ENCODE data around the gene TIMM10B.
"Not testable (repeated sequence)": the region's sequence is repeated elsewhere in the genome, so short reads cannot be mapped to it uniquely, and the experiment has no call there.

TIMM10B gene

DNA sequence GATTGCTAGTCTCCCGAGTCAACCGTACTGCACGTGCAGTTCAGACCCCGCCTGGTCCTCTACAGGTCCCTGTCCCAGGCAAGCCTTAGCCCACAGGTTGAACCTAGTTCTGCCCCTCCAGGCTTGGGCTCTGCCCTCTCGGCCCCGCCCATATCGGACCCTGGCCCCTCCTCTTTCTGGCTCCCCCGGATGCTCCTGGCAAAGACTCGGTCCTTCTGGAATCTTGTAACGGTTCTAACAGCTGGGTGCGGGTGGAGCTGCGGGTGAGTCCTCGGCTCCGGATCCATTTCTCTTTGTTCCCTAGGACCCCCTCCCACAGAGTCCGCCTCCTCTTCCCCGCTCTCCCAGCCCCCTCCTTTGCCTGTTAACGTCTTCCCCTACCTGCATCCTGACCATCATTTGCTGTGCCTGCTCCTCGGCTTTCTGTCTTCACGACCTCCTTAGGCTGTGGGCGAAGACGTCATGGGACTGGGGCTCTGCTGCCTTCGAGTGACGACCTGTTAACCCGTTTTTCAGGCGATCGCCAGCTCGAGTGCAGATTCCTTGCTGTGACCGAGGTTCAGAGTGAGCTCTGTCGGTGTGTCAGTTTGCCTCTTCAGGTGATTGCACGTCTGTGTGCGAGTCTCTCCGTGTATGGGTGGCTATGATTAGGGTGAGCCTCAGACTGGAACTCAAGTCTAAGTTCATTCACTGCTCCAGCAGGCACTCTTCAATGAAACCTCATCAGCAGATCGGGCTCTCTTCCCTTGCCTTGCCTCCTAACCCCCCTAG, 16.0 kb downstream of the TIMM10B start, which contains the start of gene DNHD1:
Gene DNHD1 (plus strand): TSS at position 212 of the 771 bp plus-strand sequence. CDS start 936 bp downstream, outside the sequence.
- Histone ChIP-seq H3K27ac (ENCODE audit: low read depth, low read length) (peak within 1 kb of the TSS; percentile 65), H3K27me3 (ENCODE audit: control insufficient read depth, insufficient read depth, low read length) (no peaks in the 10 kb centered on the region), H3K4me3 (ENCODE audit: low read length) (peak within 1 kb of the TSS; percentile 47), H3K36me3 (ENCODE audit: control insufficient read depth, insufficient read depth, low read length) (no peaks in the 10 kb centered on the region), H3K4me1 (ENCODE audit: control insufficient read depth, insufficient read depth, low read length) (peaks cover 10% of the 10 kb centered on the region), H3K9ac (ENCODE audit: low read length) (no peak within 1 kb of the TSS)

GRCh38 chr11:6498121-6498520, 16.8 kb downstream of the TIMM10B start:
- H3K36me3 ChIP-seq (ENCODE audit: control insufficient read depth, insufficient read depth, low read length) = no peaks in the 10 kb centered on the region
- no peak overlapping the region for H3K9ac ChIP-seq (ENCODE audit: low read length)
- no peak overlapping the region for H3K4me3 ChIP-seq (ENCODE audit: low read length)
- peak overlapping the region; percentile 65 for H3K27ac ChIP-seq (ENCODE audit: low read depth, low read length)
- no peaks in the 10 kb centered on the region for H3K27me3 ChIP-seq (ENCODE audit: control insufficient read depth, insufficient read depth, low read length)
- H3K4me1 ChIP-seq (ENCODE audit: control insufficient read depth, insufficient read depth, low read length) = peaks cover 10% of the 10 kb centered on the region

DNA sequence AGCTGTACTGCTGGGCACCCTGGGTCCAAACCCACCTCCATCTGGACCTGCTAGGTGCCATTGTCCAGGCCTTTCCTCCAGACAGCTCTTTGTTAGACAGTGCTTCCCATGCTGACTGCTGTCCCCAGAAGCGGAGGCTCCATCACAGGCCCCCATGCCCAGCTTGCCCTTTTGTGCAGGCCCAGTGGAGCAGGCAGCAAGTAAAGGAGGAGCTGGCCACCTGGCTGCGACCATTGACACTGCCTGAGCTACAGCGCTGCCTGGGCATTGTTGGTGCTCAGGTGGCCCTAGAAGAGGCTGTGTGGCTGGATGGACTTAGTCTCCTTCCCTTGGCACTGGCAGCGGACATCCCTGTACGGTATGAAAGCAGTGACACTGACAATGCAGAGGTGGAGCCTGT, 17.2 kb downstream of the TIMM10B start:
- Histone ChIP-seq H3K4me3 (ENCODE audit: low read length) (no peak overlapping the region), H3K36me3 (ENCODE audit: control insufficient read depth, insufficient read depth, low read length) (no peaks in the 10 kb centered on the region), H3K4me1 (ENCODE audit: control insufficient read depth, insufficient read depth, low read length) (peaks cover 10% of the 10 kb centered on the region), H3K27me3 (ENCODE audit: control insufficient read depth, insufficient read depth, low read length) (no peaks in the 10 kb centered on the region), H3K27ac (ENCODE audit: low read depth, low read length) (no peak overlapping the region), H3K9ac (ENCODE audit: low read length) (no peak overlapping the region)

- H3K36me3 ChIP-seq (ENCODE audit: control insufficient read depth, insufficient read depth, low read length) = no peaks in the 10 kb centered on the region
- no peak overlapping the region for H3K27ac ChIP-seq (ENCODE audit: low read depth, low read length)
- H3K9ac ChIP-seq (ENCODE audit: low read length) = no peak overlapping the region
- H3K4me1 ChIP-seq (ENCODE audit: control insufficient read depth, insufficient read depth, low read length) = peaks cover 9% of the 10 kb centered on the region
- H3K4me3 ChIP-seq (ENCODE audit: low read length) = no peak overlapping the region
- no peaks in the 10 kb centered on the region for H3K27me3 ChIP-seq (ENCODE audit: control insufficient read depth, insufficient read depth, low read length)
These were observed 21.1 kb downstream of the TIMM10B start for GRCh38 chr11:6502382-6502781.

DNA sequence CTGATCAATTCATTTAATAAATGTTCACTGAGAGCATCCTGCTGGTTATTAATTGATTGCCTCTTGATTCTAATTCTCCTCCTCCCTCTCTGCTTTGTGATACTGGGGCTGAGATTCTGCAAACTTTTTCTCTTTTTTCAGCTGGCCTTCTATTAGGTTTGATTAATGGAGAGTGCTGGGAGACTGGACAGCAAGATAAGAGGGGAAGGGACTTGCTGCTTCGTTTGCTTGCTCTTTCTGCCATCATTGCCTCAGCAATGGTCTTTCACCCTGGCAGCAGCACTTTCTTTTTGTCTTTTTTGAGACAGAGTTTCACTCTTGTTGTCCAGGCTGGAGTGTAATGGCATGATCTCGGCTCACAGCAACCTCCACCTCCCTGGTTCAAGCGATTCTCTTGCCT, 22.9 kb downstream of the TIMM10B start:
- Histone ChIP-seq H3K4me1 (ENCODE audit: control insufficient read depth, insufficient read depth, low read length) (no peaks in the 10 kb centered on the region), H3K27ac (ENCODE audit: low read depth, low read length) (no peak overlapping the region), H3K36me3 (ENCODE audit: control insufficient read depth, insufficient read depth, low read length) (no peaks in the 10 kb centered on the region), H3K9ac (ENCODE audit: low read length) (no peak overlapping the region), H3K4me3 (ENCODE audit: low read length) (no peak overlapping the region), H3K27me3 (ENCODE audit: control insufficient read depth, insufficient read depth, low read length) (no peaks in the 10 kb centered on the region)

DNA sequence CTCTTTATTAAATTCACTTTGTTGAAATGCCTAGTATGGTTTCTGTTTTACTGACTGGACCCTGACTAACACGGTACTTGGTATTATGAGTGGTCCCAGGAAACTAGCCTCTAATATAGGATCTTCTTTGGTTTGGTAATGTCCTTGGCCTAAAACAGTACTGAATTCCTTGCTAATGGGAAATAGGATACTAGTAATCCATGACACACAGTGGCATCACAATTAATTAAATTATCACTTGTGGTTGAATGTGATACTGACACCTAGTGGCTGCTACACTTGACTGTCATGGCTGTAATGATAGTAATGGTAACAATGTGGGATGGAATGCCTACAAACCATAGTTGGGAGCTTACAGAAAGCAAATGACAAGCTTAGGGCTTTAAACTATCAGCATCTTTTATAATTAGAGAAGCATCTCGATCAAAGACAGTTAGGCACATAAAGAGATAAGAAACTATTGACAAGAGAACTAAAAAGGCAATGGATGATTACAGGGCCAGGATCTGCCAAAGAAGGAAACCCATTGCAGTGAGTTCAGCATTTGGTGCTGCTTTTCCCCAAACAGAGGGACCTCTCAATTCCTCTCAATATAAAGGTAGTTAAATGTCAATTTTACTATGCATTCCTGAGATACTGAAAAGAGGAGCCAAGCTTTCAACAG, 24.4 kb downstream of the TIMM10B start:
- no peaks in the 10 kb centered on the region for H3K27me3 ChIP-seq (ENCODE audit: control insufficient read depth, insufficient read depth, low read length)
- no peak overlapping the region for H3K27ac ChIP-seq (ENCODE audit: low read depth, low read length)
- no peaks in the 10 kb centered on the region for H3K4me1 ChIP-seq (ENCODE audit: control insufficient read depth, insufficient read depth, low read length)
- no peak overlapping the region for H3K9ac ChIP-seq (ENCODE audit: low read length)
- no peak overlapping the region for H3K4me3 ChIP-seq (ENCODE audit: low read length)
- no peaks in the 10 kb centered on the region for H3K36me3 ChIP-seq (ENCODE audit: control insufficient read depth, insufficient read depth, low read length)

GRCh38 chr11:6516865-6517264, 35.6 kb downstream of the TIMM10B start:
- Histone ChIP-seq H3K36me3 (ENCODE audit: control insufficient read depth, insufficient read depth, low read length) (peaks cover under 1% of the 10 kb centered on the region), H3K4me3 (ENCODE audit: low read length) (no peak overlapping the region), H3K9ac (ENCODE audit: low read length) (no peak overlapping the region), H3K4me1 (ENCODE audit: control insufficient read depth, insufficient read depth, low read length) (peaks cover 10% of the 10 kb centered on the region), H3K27ac (ENCODE audit: low read depth, low read length) (no peak overlapping the region), H3K27me3 (ENCODE audit: control insufficient read depth, insufficient read depth, low read length) (no peaks in the 10 kb centered on the region)

- no peak overlapping the region for H3K9ac ChIP-seq (ENCODE audit: low read length)
These were observed 39.0 kb downstream of the TIMM10B start for GRCh38 chr11:6520265-6520664.

GRCh38 chr11:6521946-6522345, 40.6 kb downstream of the TIMM10B start:
- not testable (repeated sequence) for H3K9ac ChIP-seq (ENCODE audit: low read length); H3K4me1 ChIP-seq (ENCODE audit: control insufficient read depth, insufficient read depth, low read length); H3K27me3 ChIP-seq (ENCODE audit: control insufficient read depth, insufficient read depth, low read length); H3K36me3 ChIP-seq (ENCODE audit: control insufficient read depth, insufficient read depth, low read length); H3K27ac ChIP-seq (ENCODE audit: low read depth, low read length); H3K4me3 ChIP-seq (ENCODE audit: low read length)

More at GRCh38 chr11:6520265-6520664, 39.0 kb downstream of the TIMM10B start:
- H3K27ac ChIP-seq (ENCODE audit: low read depth, low read length) = no peak overlapping the region
- peaks cover 5% of the 10 kb centered on the region for H3K4me1 ChIP-seq (ENCODE audit: control insufficient read depth, insufficient read depth, low read length)
- no peaks in the 10 kb centered on the region for H3K36me3 ChIP-seq (ENCODE audit: control insufficient read depth, insufficient read depth, low read length)
- no peak overlapping the region for H3K4me3 ChIP-seq (ENCODE audit: low read length)
- no peaks in the 10 kb centered on the region for H3K27me3 ChIP-seq (ENCODE audit: control insufficient read depth, insufficient read depth, low read length)

DNA sequence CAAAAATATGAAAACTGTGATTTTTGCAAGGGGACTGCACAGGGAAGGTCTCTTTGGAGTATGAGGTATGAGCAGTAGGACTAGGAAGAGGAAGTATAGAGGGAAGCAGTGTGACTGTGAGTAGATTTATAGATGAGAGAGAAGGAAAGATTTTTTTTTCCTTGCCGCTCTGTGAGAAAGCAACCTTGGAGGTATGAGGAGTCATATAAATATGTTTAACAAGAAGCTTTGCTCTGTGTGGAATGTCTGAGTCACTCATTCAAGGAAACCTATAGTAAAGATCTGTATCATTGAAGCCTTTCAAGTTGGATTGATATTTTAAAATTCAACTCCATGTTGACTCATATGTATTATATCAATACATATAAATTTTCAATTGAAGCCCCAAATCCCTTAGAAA, 42.0 kb downstream of the TIMM10B start:
- H3K36me3 ChIP-seq (ENCODE audit: control insufficient read depth, insufficient read depth, low read length) = no peaks in the 10 kb centered on the region
- H3K27me3 ChIP-seq (ENCODE audit: control insufficient read depth, insufficient read depth, low read length) = no peaks in the 10 kb centered on the region
- H3K4me3 ChIP-seq (ENCODE audit: low read length) = no peak overlapping the region
- H3K27ac ChIP-seq (ENCODE audit: low read depth, low read length) = no peak overlapping the region
- no peak overlapping the region for H3K9ac ChIP-seq (ENCODE audit: low read length)
- no peaks in the 10 kb centered on the region for H3K4me1 ChIP-seq (ENCODE audit: control insufficient read depth, insufficient read depth, low read length)

GRCh38 chr11:6526411-6527135, 45.3 kb downstream of the TIMM10B start:
- H3K4me3 ChIP-seq (ENCODE audit: low read length) = no peak overlapping the region
- no peaks in the 10 kb centered on the region for H3K27me3 ChIP-seq (ENCODE audit: control insufficient read depth, insufficient read depth, low read length)
- H3K27ac ChIP-seq (ENCODE audit: low read depth, low read length) = no peak overlapping the region
- no peak overlapping the region for H3K9ac ChIP-seq (ENCODE audit: low read length)
- no peaks in the 10 kb centered on the region for H3K36me3 ChIP-seq (ENCODE audit: control insufficient read depth, insufficient read depth, low read length)
- no peaks in the 10 kb centered on the region for H3K4me1 ChIP-seq (ENCODE audit: control insufficient read depth, insufficient read depth, low read length)

GRCh38 chr11:6529266-6529665, 48.0 kb downstream of the TIMM10B start:
- no peak overlapping the region for H3K9ac ChIP-seq (ENCODE audit: low read length)
- H3K36me3 ChIP-seq (ENCODE audit: control insufficient read depth, insufficient read depth, low read length) = peaks cover 4% of the 10 kb centered on the region
- no peak overlapping the region for H3K4me3 ChIP-seq (ENCODE audit: low read length)
- H3K27ac ChIP-seq (ENCODE audit: low read depth, low read length) = no peak overlapping the region
- H3K27me3 ChIP-seq (ENCODE audit: control insufficient read depth, insufficient read depth, low read length) = no peaks in the 10 kb centered on the region
- H3K4me1 ChIP-seq (ENCODE audit: control insufficient read depth, insufficient read depth, low read length) = no peaks in the 10 kb centered on the region

All from rectal smooth muscle tissue (tissue), 1 donor.